Type B pancreatic cell (in vitro differentiated cells): ENCODE results near the gene TNFSF15. TPM values are rescaled to one million over a fixed set of nuclear protein-coding genes. Genes with fewer than 3 reads are reported as not detected.

Experiments used
- DNase-seq: peaks from one replicate; pipeline ENCODE4 v3.0.0; 2021; ENCODE audit warnings: mixed read lengths; ENCODE audit not compliant: unreplicated experiment; ENCODE audit errors: extremely low spot score
- H3K27ac Mint-ChIP-seq: 2 replicates; pipeline ENCODE4 v1.8.0; 2021; ENCODE audit warnings: mild to moderate bottlenecking, mixed read lengths
- H3K27me3 Mint-ChIP-seq: 2 replicates; pipeline ENCODE4 v1.8.0; 2021; ENCODE audit warnings: mixed read lengths
- H3K36me3 Mint-ChIP-seq: 2 replicates; pipeline ENCODE4 v1.8.0; 2021; ENCODE audit warnings: mixed read lengths
- H3K4me1 Mint-ChIP-seq: one replicate; pipeline ENCODE4 v1.8.0; 2021; ENCODE audit warnings: mixed read lengths; ENCODE audit not compliant: unreplicated experiment
- H3K4me3 Mint-ChIP-seq: 2 replicates; pipeline ENCODE4 v1.8.0; 2021; ENCODE audit warnings: mild to moderate bottlenecking, mixed read lengths
- H3K9me3 Mint-ChIP-seq: 2 replicates; pipeline ENCODE4 v1.8.0; 2021; ENCODE audit warnings: mixed read lengths
- total RNA-seq: library from RNA; stranded (reverse); gene quantifications from 2 replicates; pipeline ENCODE4 v1.2.1, GENCODE V29; 2021; ENCODE audit warnings: low replicate concordance
- TF ChIP-seq, protein P1 (sequence below): fragments of 200-600 bp; sonication (generic); conservative IDR thresholded peaks from 2 replicates; pipeline ENCODE4 v1.5.0; 2021; ENCODE audit warnings: antibody characterized with exemption, mild to moderate bottlenecking

TNFSF15 gene
- total RNA-seq, 1 donor from 2014 or later, result 3.3 TPM

DNA sequence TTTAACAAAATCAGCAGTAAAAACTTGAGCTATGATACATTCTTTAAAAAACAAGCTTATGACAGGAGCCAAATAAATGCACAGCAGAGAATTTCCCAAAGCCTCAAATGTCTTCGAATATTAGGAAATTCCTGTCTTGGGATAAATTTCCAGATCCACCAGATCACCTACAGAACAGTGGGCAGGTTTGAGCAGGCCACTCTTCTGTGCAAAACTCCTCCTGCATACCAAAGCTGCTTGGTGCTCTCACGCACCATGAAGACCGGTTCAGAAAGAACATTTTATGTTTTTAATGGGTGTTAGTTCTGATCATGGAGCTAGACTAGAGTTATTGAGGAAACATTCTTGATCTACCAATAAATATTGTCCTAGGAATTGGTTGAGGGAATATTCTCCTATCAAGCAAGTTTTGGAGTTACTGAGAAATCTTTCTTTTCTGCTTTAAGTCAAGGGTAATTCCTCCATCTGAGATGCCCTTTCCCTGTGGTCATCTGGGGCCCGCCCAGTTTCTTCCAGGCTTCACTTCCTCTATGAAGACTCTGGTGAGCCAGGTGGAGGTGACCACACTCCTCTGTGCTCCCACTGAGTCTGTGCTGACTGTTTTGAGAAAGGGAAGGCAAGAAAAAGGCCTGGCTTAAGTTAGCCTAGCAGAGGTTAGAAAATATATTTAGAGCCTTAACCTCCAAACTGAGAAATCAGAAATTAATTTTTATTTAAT is 17.9 kb downstream of the TNFSF15 start:
- no peaks in the 10 kb centered on the region for H3K9me3 Mint-ChIP-seq
- no peak overlapping the region for H3K27ac Mint-ChIP-seq
- no peak overlapping the region for H3K4me3 Mint-ChIP-seq
- TF ChIP-seq, protein P1, sequence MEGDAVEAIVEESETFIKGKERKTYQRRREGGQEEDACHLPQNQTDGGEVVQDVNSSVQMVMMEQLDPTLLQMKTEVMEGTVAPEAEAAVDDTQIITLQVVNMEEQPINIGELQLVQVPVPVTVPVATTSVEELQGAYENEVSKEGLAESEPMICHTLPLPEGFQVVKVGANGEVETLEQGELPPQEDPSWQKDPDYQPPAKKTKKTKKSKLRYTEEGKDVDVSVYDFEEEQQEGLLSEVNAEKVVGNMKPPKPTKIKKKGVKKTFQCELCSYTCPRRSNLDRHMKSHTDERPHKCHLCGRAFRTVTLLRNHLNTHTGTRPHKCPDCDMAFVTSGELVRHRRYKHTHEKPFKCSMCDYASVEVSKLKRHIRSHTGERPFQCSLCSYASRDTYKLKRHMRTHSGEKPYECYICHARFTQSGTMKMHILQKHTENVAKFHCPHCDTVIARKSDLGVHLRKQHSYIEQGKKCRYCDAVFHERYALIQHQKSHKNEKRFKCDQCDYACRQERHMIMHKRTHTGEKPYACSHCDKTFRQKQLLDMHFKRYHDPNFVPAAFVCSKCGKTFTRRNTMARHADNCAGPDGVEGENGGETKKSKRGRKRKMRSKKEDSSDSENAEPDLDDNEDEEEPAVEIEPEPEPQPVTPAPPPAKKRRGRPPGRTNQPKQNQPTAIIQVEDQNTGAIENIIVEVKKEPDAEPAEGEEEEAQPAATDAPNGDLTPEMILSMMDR, result no peak
- no peaks in the 10 kb centered on the region for H3K27me3 Mint-ChIP-seq
- peaks cover 12% of the 10 kb centered on the region for H3K4me1 Mint-ChIP-seq
- peaks cover 11% of the 10 kb centered on the region for H3K36me3 Mint-ChIP-seq
- no peak for DNase-seq

DNA sequence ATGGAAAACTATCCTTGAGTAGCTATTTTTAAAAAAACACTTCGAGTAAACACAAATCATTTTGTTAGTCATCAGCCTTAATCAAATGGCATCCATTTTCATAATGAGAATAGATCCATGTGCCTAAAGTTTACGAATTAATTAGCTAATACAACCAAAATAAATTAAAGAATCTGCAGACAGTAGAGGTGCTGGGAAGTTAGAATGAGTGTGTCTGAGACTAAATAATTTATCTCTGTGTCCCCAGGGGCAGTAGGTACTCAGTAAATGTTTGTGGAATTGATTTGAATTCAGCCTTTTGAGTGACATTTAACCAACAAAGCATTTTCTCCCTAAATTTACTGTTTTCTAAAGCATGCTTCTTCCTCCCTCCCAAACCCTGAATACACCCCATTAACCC is 18.6 kb downstream of the TNFSF15 start:
- H3K27ac Mint-ChIP-seq, result no peak overlapping the region
- TF ChIP-seq, protein P1, result no peak
- peaks cover 11% of the 10 kb centered on the region for H3K36me3 Mint-ChIP-seq
- H3K27me3 Mint-ChIP-seq, result no peaks in the 10 kb centered on the region
- no peaks in the 10 kb centered on the region for H3K9me3 Mint-ChIP-seq
- no peak overlapping the region for H3K4me3 Mint-ChIP-seq
- H3K4me1 Mint-ChIP-seq, result peaks cover 12% of the 10 kb centered on the region
- DNase-seq, result no peak

DNA sequence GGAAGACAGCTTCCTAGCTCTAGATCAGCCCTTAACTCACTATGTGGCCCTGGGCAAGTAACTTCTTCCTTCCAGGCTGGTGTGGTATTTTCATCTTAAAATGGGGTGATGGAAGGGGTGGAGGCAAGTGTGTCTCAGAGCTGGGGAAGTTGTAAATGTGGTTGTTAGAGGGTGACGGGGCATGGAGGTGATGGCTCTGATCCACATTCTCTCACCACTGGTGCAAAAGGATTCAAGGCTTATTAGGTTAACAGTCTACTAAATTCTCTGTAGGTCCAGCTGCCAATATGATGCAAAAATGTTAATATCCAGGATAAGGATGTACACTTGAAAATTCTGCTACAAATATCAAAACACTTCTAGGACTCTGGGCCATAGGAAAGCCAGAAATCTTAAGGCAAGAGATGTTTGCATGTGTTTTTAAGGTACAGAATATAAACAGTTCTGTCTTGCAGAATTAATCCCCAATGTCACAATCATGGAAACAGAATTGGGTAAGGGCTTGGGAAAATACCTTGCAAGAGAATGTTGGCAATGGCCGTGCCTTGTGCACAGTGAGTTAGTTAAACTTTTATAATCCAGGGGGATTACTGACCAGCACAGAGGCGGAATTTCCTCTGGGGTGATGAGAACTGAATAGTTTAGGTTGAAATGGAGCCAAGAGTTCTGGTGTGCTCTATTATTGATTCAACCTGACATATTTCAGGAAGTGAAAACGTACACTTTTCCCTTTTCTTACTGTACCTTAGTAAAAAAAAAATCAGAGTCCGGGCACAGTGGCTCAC is 19.8 kb downstream of the TNFSF15 start:
- Mint-ChIP-seq H3K4me1 (peaks cover 12% of the 10 kb centered on the region), H3K27me3 (no peaks in the 10 kb centered on the region), H3K27ac (no peak overlapping the region), H3K36me3 (peaks cover 5% of the 10 kb centered on the region), H3K9me3 (no peaks in the 10 kb centered on the region), H3K4me3 (no peak overlapping the region)
- TF ChIP-seq, protein P1, result no peak
- DNase-seq, result no peak

DNA sequence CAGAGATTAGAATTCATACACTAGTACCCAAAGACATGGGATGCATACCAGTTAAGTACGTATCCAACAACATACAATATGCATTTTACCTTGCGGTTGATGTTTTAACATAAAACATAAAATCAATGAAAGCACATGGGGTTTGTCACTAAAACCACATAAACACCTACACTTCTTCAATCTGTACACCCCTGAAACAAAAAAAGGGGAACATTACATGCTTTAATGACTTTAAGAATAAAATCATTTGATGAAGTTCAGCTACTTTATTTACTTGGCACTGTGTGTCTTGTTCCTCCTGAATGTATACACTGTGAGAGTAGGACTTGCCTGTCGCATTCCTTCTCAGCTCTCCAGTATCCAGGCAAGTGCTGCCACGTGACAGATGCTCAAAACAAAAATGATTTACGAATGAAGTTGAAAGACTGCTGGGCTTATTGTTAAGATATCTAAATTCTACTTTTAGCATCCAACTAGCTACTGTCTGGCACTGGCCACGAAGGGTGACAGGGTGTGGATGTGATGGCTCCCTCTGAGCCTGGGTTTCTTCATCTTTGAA is 21.0 kb downstream of the TNFSF15 start:
- DNase-seq, result no peak
- Mint-ChIP-seq H3K36me3 (no peaks in the 10 kb centered on the region), H3K27me3 (no peaks in the 10 kb centered on the region), H3K4me3 (no peak overlapping the region), H3K27ac (no peak overlapping the region), H3K9me3 (no peaks in the 10 kb centered on the region), H3K4me1 (peaks cover 7% of the 10 kb centered on the region)
- TF ChIP-seq, protein P1, result no peak

DNA sequence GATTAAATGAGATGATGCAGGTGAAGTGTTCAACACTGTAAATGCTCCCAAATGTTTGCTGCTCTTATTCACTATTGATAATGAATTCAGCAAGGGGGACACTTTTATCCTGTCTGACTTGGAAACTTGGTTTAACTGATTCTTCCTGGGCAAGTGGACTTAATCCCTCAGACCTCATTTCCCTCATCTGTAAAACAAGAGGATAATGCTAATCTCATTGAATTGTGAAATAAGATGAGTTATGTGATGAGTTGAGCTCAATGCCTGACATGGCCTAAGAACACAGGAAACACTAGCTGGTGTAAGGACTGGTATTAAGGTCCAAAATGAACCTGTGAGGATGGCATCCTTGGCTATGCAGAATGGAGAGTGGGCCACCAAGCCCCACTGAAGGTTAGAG is 23.3 kb downstream of the TNFSF15 start:
- no peak overlapping the region for H3K27ac Mint-ChIP-seq

More for the DNA sequence above, 23.3 kb downstream of the TNFSF15 start:
- Mint-ChIP-seq H3K36me3 (no peaks in the 10 kb centered on the region), H3K9me3 (no peaks in the 10 kb centered on the region), H3K27me3 (peaks cover 6% of the 10 kb centered on the region), H3K4me1 (peaks cover 7% of the 10 kb centered on the region), H3K4me3 (no peak overlapping the region)
- no peak for DNase-seq
- TF ChIP-seq, protein P1, result no peak
